HPDE6-E6E7 (cell line): ENCODE results near the gene ACAD9.
"Not testable (repeated sequence)": the region's sequence is repeated elsewhere in the genome, so short reads cannot be mapped to it uniquely, and the experiment has no call there.

Experiments
- DNase-seq: peaks from one replicate; pipeline ENCODE4 v3.0.0; 2011; ENCODE audit warnings: missing footprints; ENCODE audit errors: extremely low spot score

The ACAD9 gene

DNA sequence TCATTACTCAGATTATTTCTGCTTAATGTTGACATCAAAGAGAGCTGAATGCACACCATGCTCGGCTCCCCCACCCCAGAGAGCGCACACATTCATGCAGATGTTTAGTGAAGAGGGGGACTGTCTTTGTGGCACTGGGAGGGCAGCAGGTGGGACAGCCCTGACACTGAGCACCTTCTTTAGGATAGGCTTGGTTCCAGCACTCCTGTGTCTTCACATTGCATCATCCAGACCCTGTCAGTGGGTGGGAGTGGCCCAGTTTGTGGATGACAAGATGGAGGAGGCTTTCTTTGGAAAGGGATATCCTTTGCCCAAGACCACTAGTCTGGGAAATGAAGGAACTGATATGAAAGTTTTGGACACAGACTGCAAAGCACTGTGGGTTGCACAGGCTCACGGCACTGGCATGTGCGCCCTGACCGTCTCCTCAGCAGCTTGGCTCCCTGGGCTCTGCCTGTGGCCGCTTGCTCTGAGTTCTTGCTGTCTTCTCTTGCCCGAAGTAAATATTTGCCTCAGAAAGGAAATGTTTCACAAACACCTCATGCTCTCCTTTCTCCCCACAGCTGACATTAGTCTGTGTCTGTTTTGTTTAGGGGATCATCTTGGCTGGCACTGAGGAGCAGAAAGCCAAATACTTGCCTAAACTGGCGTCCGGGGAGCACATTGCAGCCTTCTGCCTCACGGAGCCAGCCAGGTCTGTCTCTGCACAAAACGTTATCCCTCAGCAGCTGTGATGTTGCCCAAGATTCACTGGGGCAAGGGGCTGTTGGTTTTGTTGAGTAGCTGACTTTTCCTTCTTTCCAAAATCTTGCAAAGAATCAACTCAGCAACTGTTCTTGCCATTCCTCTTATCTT lies 16.6 kb downstream of the ACAD9 start:
- no peak for DNase-seq

DNA sequence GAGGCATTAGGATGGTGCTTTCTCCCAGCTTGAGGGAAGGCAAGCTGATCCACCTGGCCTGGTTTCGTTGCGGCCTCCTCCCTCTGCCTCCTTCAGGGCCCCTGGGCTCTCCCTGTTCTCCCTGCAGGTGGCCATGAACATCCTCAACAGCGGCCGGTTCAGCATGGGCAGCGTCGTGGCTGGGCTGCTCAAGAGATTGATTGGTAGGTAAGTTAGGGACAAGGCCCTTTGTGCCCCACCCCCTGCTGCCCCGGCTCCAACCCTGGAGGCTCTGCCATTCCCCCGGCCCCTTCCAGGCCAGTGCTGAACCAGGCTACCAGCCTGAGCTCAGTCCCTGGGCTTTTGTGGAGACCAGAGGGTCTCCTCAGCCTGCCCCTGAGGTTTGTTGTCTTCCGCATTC lies 23.0 kb downstream of the ACAD9 start:
- no peak for DNase-seq

DNA sequence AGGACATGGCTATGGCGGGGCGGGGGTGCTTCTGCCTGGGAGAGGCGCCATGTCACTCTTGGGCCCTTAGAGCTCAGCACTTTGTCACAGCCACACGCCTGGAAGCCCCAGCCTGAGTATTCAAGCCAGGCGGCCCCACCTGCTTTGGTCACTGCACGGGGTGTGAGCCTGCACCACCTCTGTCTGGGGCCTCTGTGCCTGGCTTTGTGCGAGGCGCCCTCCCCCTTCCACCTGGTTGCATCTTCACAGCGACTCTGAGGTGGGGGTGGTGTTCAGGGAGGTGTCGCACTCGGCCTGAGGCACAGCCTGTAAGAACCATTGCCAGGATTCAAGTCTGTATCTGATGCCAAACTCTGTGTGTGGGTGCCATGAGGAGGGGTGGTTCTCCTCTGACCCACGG lies 24.1 kb downstream of the ACAD9 start:
- DNase-seq, result no peak

DNA sequence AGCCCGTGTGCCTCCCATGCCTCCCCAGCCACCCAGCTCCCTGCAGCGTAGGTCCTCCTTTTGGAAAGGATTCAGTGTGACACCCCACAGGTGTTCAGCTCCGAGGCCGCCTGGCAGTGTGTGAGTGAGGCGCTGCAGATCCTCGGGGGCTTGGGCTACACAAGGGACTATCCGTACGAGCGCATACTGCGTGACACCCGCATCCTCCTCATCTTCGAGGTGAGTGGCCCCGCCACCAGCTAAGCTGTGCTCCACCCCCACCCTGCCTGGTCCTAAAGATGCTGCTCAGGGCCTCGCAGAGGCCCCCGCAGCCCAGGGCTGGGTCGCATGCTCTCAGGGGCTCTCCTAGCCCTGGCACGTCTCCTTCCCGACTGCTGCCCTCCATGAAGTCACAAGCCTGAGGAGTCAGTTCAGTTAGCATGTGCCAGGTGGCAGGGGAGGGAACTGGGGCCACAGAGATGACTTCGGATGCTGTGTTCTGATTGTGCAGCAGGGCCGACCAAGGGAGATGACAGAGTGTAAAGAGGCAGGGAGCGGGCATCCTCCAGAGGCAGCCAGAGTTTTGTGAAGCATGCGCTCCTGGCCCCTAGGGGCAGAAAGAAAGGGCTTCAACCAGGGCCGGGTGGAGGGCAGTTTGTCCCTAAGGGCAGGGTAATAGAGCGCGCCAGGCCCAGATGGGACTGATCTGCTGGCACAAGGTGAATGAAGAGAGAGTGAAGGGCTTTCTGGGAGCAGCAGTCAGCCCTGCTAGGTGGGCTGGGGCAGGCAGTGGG lies 26.8 kb downstream of the ACAD9 start:
- DNase-seq, result no peak

DNA sequence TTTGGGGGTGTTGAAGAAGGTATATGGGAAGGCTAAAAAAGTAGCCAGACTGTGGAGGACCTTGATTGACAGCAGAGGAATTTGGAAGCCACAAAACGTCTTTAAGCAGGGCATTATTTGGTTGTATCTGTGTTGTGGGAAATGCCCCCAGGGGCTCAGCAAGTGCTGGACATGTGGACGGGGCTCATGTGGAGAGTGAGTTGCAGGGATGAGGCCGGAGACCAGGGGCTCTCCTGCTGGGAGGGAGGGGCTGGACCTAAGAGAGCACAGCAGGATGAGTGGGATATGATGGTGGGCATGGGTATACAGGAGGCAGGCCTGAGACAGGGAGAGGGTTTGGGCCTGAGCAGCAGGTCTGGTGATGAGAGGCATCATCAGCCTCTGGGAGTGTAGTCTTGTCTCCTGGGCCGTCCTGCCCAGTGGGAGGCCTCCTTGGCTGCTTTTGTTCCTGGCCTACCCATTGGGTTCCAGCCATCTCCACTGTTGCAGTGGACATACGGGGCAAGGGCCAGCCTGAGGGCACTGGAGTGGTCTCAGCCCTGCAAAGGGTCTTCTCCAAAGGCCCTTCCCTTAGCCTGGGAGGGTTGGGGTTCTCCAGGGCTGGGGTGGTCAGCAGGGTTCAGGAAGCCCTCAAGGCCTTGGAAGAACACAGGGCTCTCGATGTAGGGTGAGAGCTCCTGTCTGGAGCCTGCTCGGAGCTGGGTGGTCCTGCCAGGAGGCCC lies 27.5 kb downstream of the ACAD9 start:
- DNase-seq, result no peak

DNA sequence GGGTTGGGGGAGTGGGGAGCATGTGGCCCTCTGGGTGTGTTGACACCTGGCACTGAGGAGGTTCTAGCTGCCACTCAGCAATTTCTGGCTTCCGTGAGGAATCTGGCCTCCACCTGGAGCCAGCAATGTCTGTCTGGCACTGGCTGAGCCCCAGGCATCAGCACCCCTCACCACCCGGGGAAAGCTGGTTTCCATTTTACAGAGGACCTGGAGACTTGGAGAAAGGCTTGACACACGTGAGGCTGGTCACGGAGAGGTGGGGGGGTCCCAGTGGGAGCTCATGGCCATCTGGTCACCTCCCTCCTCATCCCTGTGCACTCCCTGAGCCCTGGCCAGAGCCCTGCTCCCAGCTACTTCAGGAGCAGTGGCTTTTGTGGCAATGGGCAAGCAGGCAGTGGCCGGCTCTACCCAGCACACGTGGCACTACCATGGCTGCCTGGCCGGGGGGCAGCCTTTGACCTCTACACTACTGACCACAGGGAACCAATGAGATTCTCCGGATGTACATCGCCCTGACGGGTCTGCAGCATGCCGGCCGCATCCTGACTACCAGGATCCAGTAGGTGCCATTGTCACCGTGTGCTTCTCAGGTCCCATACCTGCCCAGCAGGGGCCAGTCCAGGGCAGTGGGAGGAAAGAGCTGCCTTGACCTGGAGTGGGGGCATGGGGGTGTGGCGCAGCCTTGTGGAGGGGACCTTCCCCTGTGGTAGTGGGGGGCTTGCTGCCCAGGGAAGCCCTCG lies 28.5 kb downstream of the ACAD9 start:
- no peak for DNase-seq

DNA sequence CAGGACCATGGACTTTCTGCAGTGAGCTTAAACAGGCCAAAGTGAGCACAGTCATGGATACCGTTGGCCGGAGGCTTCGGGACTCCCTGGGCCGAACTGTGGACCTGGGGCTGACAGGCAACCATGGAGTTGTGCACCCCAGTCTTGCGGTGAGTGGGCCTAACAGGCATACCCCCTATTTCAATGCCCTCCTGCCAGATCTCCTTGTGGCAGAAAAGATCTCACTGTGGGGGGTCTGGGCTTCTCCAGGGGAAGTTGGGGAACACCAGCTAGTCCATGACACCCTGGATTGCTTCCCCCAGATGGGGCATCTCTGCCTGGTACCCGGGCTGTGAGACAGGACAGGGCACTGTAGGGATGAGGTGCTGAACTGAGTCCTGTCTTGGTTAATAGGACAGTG lies 29.5 kb downstream of the ACAD9 start:
- DNase-seq, result no peak

DNA sequence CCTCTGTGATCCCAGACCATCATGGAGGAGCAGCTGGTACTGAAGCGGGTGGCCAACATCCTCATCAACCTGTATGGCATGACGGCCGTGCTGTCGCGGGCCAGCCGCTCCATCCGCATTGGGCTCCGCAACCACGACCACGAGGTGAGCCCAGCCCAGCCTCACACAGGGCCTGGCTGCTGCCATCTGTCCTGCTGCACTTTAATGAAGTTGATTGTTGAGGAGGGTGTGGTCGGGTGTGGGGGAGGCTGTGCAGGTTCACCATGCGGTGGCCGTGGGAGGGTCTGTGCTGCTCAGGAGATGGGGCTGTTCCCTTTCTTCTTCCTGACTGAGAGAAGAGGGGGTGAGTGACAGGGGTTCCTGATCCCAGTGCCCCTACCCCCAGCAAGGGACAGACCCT lies 30.6 kb downstream of the ACAD9 start:
- DNase-seq, result no peak

DNA sequence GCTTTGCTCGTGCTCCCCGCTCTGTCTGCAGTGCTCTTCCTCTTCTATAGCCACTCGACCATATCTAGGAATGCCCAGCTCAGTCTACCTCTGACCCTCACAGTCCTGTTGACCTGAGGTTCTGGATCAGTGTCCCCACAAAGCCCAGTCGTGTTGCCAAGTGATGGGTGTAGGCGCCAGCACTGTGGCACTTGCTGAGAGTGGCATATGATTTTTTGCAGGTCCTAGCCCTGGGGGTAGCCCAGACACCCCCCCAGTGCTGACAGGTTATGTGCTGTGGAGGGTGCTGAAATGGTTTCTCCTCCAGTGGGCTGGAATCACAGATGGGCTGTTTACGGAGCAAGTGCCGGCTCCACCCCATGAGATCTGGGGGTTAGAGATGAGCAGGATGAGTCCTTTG lies 32.5 kb downstream of the ACAD9 start:
- DNase-seq, result no peak

DNA sequence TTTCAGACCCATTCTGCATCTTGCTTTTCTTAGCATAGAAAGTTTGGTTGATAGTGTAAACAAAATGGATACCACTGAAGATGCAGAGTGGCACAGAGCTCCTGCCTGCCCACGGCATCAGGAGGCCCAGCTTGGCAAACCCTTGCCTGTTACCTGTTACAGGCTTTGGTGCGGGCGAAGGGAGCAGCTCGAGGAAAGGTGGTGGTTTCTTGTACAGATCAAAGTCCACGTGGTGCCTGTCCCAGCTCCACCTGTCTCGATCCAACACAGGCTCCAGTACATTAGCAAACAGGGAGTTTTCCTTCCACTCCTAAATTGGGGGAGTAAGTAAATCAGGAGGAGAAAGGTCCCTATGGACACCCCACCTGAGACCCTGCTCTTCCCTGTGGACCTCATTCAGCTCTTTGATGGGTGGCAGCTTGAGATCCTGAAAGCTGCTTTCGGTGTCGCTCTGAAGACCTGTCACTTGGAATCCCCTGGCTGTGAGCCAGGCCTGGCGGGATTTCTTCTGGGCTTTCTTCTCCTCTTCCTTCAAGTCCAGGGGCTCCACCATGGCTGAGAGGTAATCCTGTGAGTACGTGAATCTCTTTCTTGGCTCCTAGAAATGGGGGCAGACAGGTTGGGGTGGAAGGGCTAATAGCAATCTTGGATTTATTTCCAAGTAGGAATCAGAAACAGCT lies 35.7 kb downstream of the ACAD9 start:
- no peak for DNase-seq

DNA sequence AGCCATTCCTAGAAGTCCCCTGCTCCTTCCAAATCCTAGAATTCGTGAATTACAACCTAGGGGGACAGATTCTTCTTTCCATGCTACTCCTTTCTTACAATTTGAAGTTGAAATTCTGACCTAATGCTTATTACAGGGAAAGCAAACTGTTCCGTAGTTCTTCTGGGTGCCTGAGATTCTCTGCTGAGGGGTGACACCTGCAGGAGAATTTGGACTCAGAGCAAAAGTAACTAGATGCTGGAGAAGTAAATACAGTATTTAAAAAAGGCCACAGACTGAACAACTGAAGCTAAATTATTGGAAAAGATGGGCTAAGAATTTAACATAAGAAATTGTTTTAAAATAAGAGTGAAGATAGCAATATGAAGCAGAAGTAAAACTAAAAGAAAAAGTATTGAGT lies 37.9 kb downstream of the ACAD9 start:
- no peak for DNase-seq

DNA sequence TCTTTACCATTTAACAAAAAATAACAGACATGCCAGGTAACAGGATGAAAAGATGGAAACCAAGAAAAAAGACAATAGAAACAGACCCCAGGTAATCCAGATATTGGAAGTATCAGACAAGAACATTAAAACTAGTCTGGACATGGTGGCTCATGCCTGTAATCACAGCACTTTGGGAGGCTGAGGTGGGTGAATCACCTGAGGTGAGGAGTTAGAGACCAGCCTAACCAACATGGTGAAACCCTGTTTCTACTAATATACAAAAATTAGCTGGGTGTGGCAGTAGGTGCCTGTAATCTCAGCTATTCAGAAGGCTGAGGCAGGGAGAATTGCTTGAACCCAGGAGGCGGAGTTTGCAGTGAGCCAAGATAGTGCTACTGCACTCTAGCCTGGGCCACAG lies 40.6 kb downstream of the ACAD9 start:
- DNase-seq, result no peak

DNA sequence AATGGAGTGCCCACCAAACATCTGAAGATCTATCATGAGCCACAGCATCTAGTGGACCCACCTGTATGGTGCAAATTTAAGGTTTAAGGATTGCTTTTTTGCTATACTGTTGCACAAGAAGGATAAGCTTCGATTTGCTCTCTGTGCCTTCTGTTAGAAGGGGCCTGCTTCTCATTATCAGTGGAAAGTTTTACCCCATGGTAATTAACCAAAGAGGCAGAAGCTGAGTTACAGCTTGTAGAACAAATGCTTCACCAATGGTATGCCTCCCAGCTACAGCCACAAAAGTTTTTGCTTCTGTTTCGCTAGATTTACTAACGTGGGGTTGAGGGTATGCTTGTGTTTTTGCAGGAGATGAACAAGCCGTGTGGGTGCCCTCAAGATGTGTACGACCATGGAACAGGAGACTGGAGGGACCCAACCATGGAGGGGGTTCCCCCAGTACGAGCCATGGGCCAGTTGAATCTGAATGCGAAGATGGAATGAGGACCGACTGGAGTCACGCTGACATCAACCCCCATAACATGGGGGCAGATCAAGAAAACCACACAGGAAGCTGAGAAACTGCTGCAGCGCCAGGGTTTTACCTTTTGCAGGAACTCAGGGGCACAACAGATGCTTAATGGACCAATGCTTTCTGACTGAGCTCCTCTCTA lies 43.5 kb downstream of the ACAD9 start:
- DNase-seq, result no peak

DNA sequence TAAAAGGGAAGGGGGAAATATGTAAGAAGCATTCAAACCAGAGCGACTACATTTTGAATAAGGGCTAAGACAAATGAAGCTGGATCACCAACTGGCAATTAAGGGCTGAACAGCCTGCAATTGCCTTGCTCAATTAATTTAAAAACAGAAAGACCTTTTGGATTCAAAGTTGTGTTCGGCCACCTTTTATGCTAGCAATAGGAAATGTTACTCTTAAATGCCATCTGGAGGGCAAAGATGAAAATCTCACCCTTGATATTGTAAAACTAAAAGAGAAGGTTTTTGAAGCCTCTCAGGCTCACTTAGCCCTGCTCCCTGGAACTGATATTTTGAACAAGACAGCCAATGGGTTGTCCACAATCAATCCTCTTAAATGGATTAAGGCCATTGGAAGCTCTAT lies 44.2 kb downstream of the ACAD9 start:
- DNase-seq, result no peak

DNA sequence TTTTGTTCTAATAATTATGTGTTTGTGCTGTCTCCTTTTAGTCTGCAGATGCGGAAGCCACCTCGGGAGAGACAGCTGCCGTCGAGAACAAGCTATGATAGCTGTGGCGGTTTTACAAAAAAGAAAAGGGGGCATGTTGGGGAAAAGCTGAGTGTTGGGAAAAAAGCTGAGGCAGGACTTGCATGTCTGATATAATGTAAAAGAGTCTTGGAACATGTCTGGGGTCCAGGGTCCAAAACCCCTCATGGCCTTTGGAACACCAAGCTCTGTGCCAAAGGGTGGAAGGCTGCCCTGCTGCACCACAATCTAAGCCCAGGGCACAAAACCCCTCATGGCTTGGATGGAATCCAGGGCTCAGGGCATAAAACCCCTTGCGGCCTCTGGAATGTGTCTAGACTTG lies 44.6 kb downstream of the ACAD9 start:
- DNase-seq, result not testable (repeated sequence)

DNA sequence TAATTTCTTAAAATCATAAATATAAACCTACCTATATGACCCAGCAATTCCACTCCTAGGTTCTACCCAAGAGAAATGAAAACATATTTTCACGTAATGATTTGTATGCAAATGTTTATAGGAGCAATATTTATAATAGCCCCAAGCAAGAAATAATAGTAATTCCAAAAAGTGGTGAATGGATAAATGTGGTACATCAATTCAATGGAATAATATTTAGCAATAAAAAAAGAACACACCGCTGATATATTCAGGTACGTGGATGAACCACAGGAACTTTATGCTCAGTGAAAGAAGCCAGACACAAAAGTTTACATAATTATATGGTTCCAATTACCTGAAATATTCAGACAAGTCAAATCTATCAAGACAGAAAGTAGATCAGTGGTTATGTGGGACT lies 49.9 kb downstream of the ACAD9 start:
- DNase-seq, result no peak

DNA sequence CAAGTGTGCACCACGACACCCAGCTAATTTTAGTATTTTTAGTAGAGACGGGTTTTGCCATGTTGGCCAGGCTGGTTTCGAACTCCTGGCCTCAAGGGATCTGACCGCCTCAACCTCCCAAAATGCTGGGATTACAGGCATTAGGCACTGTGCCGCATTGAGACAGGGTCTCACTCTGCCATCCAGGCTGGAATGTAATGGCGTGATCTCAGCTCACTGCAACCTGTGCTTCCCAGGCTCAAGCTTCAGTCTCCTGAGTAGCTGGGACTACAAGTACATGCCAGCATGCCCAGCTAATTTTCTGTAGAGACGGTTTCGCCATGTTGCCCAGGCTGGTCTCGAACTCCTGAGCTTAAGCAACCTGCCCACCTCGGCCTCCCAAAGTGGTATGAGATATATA lies 51.6 kb downstream of the ACAD9 start:
- DNase-seq, result no peak

DNA sequence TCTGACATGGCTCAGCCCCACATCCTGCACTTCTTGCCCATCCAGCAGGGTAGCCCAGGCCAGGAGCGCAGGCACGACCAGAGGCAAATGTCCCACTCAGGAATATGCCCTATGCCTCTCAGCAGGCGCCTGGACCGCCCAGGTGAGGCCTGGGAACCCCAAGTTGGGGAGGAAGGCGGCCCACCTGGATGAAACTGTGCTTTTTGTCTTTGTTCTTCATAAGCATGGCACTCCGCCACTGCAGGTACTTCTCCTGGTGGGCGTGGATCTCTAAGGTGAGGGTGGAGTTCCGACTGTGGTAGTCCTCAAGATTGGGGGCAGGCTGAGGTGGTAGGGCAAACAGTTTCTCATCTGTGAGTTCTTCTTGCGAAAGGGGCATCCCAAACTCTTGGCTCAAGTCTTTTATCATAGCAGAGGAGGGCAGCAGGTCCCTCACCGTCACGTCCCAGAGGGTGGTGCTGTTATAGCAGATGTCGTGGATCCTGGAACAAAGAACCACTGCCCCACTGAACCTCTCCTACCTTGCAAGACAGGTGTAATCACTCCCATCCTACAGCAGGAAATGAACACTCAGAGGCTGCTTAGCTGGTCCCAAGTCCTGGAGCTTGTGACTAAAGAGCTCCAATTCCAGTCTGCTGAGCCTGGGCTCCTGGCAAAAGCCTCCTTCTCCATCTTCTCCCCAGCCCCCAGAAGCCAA lies 53.2 kb downstream of the ACAD9 start:
- no peak for DNase-seq

DNA sequence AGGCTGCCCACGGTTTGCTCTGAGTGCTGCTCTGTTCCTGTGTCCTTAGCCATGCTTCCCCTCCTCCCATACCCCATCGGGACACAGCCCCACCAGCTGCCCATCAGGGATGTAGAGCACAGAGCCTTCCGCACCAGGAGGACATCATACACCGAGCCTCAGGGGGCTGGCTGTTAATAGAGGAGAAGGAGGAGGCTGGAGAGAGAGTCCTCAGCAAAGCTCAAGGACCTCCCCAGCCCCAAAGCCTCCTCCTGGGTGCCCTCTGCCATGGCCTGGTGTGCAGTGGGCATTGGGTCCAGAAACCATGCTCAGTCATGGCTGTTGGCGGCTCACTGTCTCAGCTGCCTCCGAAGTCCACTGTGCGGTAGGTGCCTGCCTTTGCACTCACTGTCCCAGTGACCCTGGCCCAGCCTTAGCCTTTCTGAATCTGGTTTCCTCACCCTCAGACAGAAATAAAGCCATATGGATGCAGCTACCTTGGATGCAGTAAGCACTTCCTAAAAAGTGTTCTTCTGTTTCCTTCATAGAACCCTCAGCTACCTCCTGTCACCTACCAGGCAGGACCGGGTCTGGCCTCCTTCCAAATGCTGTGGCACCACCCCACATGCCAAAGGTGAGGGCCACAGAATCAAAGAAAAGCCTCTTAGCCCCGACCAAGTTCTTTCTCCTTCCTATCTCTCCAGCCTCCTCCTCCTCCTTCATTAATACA lies 53.9 kb downstream of the ACAD9 start:
- no peak for DNase-seq

DNA sequence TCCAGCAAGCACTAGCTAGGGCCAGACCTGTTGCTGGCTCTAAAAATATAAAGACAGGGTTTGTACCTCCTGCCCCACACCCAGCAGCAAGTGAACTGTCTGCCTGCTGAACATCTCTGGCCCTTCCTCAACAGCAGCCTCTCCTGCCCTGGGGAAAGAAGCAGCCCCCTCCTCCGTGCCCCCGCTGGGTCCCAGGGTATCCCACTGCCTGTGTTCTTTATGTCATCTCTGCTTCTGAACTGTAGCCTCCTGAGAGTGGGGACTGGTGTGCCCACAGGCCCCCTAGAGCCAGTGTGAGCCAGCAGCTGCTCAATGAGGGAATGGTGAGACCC lies 54.5 kb downstream of the ACAD9 start:
- DNase-seq, result no peak
